EL (cell line): ENCODE results near the gene ITGB1.

Source experiments
- DNase-seq: peaks from one replicate; pipeline ENCODE4 v3.0.0-alpha.2; 2016

The ITGB1 gene

DNA sequence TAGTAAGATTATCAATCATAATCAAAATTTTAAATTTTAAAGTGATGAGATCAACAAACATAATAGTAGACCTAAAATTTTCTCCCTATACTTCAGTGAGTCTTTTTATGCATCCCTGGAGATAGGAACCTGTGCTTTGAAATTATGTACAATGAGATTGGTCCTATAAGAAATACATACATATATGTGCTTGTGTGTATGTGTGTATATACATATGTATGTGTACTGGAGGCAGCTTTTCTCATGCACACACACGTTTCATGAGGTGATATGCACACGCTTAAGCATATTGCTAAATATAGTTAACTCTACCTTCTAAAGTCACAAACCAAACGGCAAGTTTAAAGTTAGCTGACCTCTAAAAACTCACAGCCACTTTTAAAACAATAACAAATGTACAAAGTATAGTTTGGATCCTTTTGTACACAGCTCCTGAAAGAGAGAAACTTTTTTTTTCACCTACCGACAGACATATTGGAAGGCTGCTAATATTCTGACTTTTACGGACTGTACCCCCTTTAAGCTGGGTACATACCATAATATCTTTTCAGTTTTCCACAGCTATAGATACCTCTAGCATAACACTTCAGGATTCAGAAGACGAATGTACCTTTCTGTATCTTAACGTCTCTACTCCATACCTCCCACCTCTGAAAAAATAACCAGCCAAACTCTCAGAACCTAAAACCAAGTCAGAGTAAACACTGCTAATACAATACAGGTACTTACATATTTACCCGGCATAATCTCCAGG, 3.3 kb downstream of the ITGB1 start:
- no peak for DNase-seq

DNA sequence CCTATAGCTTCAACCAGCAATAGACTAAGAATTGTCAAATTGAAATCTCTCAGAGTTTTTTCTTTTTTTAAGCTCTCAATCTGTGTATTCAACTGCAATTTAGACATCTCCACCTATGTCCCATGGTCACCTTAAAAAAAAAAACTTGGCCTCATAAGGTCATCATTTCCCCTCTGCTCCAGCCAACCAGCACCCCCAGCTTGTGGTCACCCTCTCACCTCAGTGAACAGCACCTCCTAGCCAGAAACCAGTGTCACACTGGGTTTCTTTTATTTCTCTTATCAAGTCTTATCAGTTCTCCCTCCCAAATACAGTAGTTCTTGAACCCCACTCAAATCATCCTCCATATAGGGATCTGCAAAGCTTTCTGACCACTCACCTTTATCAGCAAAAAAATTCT, 4.0 kb downstream of the ITGB1 start:
- no peak for DNase-seq

GRCh38 chr10:32953277-32953927, 4.6 kb downstream of the ITGB1 start:
- no peak for DNase-seq

DNA sequence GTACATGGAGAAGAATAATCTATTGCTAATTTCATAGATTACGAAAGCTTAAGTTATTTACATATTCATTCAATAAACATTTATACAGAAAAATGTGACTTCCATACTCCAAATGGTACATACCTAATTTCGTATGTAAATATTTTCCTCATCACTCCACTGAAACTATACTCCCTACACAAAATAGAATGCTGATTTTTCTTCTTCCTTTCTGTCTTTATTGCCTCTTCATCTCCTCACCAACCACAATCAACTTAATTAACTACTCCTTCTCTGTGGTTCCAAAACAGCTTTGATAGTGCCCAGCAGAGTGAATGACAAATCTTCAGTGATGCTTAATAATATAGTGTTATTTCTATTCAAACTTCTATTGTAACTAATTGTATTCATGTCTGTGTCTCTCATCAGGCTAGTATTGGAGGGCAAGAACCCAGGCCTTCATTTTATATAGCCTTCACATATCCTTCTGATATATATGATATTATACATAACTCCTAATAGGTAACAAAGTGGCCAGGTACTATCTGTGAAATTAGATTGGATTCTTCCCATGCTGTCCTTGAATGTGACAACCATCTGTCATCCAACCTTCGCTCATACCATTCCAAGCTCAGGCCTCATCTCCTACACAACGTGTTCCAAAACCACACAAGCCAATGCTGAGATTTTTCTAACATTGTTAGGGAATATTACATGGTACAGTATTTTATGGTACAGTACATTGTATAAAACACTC, 5.3 kb downstream of the ITGB1 start:
- no peak for DNase-seq

DNA sequence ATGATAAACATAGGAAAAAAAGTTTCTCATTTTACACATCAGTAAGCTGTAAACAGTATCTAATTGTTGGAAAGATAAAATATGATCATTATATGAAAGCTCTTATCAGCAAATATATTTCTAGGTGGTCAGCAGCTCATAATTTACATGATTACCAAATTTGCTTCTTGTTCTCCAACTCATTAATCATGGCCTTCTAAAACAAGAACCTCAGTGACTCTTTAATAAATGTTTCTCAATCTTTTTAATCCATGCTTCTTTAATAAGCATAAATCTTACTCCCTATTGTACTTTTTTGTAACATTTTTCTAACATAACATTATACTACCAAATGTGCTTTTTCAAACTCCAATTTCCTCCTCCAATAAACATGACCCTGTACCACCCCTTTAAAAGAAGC, 5.9 kb downstream of the ITGB1 start:
- no peak for DNase-seq

DNA sequence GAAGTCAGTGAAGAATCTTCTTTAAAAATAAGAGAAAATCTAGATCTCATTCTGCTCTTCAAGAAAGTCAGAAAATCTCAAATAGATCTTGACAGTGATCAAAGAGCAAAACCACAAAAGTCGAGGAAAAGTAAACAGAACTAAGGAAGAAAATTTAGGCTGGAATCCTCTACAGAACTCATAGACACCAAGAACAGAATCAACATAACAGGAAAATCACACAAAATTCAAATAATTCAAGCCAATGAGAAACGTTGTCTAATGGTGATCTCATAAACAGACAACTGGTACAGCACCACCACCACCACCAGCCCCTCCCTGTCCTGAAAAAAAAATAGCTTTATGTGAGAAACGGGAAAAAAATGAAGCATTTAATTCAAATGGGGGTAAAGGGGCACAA, 6.9 kb downstream of the ITGB1 start:
- peak; percentile 29 for DNase-seq

- no peak for DNase-seq
These were observed 7.4 kb downstream of the ITGB1 start for GRCh38 chr10:32950591-32951108.

DNA sequence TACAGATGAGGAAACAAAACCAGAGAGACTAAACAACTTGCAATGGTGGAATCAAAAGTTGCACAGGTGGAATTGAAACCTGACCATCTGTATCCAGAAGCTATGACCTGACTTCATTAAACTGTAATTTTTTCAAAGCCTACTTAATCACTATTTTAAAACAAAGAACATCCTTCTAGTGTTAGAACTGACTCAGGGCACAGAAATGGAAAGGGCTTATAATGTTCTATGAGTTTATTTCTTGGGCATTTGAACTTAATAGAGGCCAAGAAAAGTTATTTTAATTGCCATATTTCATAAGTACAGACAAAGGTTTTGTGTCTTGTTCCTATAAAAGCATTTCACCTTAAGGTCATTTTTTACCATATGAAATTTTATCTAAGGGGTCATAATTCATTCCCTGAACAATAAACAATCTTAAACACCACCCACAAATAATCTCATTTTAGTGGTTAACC, 8.8 kb downstream of the ITGB1 start:
- peak; percentile 28 for DNase-seq

GRCh38 chr10:32948451-32948850, 9.6 kb downstream of the ITGB1 start:
- DNase-seq = no peak

DNA sequence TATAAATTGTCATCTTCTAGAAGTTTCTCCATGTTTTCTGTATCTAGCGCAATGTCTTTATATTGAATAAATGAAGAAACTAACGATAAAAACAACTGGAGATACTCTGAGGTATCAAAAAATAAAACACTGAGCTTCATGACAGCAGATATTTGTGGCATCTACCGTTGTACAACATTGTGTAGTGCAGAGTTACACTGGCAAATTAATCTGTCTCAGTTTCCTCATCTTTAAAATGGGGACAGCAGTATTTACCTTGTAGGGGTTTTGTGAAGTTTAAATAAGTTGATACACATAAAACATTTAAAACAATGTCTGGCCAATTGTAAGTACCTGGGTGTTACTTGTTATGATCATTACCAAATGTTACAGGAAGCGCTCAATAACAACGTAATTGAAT, 10.4 kb downstream of the ITGB1 start:
- no peak for DNase-seq

- DNase-seq = no peak
These were observed 11.9 kb downstream of the ITGB1 start for GRCh38 chr10:32946108-32946507.

DNA sequence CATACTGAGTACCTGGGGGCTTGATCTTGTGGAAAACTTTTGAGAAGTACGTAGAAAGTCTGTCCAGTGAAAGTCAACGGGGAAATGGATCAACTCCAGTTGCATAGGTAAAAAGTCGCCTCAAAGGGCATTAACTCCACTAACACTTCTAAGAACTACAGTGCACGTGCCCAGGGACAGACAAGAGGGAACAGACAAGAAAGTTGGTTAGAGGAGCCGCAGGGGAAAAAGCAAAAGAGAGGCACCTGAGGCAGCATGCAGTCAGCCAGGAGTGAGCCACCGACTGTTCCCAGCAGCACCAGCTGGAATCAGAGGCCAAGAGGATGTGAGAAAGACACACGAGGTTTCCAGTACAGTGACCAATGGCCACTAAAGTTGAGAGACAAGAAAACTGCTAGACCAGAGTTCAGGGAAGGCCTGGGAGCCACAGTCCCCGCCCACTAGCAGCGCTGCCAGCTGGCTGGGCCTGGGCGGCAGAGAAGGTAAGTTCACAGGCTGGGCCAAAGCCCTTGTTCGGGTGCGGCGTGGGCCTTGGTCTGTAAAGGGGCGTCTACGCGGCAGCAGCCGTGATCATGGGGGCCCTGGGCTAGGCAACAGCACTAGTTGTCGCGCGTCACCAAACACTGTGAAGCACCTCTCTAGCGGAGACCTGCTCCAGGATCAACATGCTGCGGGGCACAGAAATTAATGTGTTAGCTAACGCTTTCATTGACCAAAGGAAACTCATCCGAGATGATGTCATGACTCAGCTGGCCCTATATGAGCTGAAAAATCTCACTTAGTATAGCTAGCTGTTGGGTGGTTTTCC, 14.0 kb downstream of the ITGB1 start:
- DNase-seq = no peak

DNA sequence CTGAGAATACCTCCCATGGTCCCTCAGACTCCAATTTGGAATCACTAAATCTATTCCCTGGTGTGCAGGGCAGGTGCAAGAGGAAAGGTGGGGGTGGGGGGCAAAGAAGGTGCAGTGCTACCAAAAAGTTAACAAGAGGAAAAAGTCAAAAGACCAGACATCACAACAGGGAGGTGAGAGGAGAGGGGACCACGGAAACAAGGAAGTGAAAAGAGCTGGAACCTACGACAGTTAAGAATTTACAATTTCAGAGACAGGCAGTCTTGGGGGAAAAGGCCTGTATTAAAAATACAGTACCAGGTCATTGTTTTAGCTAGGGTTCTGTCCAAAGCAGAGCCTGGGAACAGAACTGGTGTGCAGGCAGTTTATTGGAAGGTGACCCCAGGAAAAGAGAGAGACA, 14.6 kb downstream of the ITGB1 start:
- DNase-seq = no peak

DNA sequence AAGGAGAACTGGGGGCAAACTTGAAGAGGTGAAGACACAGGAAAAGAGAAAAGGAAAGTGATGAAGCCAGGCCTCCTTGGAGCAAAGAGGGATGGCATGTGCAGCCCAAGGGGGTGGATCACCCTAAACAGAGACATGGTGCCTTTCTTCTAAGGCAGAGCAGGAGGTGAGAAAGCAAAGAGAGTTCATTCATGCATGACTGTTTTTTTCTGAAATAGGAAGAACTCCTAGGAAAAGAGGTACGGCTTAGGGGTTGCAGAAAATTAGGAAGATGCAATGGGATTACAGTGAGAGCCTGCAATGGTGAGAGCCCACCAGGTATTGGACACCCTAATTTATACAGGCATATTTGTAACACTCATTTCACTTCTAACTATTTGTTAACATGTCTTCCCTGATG, 15.9 kb downstream of the ITGB1 start:
- DNase-seq = no peak

DNA sequence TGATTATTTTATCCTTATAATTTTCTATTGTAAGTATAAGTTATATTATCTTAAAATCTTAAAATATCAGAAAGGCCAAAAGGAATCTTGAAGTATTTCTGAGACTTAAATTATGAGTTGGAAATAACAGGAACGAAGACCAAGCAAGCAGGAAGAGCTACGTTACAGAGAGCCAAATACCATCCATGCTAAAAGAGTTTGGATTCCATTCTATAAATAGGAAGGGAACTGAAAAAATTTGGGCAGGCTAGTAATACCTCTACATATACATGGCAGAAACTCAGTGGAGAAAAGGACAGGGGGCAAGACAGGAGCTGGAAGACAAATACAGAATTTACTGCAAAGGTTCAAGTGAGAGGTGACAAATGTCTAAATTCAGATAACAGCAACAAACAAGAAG, 16.7 kb downstream of the ITGB1 start:
- no peak for DNase-seq

DNA sequence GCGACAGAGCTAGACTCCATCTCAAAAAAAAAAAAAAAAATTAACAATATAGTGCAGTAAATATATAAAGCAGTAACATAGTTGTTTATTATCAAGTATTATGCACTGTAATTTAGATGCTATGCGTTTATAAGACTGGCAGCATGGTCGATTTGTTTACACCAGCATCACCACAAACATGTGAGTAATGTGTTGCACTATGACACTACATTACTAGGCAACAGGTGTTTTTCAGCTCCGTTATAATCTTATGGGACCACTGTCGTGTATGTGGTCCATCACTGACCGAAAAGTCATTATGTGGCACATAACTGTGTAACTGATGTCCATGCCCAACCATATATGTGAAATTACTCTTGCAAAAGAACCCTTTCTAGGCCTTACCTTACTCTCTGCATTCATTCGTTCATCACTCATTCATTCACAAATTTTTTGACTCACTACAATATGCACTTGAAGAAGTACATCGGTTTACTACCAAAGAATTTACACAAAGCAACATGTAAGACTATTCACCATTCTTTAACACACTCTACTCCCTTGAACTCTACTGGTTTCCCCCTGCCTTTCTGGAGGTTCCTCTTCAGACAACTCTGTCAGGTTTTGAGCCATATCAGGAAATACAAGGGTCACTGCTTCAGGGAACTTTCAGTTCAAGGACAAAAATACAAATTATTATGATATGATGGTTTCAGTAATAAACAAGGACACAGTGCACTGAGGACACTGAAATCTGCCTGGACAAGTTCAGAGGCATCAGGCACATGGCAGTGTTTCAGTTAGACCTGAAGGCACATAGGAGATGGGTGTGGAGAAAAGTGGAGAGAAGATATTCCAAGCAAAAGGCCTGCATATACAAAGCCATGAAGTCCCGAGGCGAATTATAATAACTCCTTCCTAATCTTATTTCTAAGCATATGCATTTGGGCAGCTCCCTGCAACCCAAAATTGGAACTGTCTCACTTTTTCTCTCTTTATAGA, 17.4 kb downstream of the ITGB1 start:
- DNase-seq = no peak

DNA sequence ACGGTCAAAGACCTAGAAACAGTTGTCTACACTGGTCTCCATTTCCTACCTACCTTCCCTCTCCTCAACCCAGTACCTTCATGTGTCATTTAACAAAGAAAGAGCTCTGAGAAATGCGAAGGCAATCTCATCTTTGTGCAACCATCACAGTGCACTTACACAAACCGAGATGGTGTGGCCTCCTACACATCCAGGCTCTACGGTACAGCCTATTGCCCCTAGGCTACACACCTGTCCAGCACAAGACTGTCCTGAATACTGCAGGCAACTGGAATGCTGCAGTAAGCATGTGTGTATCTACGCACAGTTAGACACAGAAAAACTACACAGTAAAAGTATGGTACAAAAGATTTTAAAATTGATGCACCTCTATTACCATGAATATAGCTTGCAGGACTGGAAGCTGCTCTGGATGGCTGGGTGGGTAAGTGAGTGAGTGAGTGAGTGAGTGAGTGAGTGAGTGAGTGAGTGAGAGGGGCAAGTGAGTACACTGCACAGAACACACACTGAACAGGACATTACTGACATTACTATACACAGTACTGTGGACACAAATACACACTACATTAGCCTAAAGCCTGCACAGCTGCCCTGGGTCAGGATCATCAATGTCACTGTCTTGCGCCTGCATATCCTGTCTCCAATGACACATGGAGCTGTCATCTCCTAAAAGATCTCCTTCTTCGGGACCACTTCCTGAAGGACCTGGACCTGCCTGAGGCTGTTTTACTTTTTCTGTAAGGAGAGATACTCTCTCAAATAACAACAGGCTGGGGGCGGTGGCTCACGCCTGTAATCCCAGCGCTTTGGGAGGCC, 18.5 kb downstream of the ITGB1 start:
- peak; percentile 58 for DNase-seq

DNA sequence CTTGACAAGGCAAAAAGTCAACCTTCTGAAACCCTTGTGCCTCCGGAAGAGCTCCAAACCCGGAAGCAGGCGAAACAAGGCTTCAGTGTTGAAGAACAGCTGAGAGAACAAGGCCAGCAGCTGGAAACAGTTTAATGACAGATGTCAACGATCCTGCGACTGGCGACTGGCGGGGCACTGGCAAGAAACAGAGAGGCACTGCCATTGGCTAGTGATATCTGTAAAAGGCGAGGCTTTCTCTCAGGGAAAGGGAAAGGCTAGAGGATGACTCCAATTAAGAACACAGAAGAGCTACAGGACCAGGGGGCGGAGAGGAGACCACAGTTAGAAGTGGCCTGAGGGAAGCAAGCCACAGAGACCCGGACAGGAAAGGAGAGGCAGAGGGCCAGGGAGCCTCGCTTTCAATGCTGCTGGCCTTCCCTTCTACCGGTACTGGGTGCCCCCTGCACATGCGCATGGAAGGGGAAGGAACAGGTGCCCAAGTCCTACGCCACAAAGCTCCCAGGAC, 19.4 kb downstream of the ITGB1 start:
- DNase-seq = peak; percentile 36

- DNase-seq = peak; percentile 47
These were observed 20.1 kb downstream of the ITGB1 start for GRCh38 chr10:32937911-32938424.

DNA sequence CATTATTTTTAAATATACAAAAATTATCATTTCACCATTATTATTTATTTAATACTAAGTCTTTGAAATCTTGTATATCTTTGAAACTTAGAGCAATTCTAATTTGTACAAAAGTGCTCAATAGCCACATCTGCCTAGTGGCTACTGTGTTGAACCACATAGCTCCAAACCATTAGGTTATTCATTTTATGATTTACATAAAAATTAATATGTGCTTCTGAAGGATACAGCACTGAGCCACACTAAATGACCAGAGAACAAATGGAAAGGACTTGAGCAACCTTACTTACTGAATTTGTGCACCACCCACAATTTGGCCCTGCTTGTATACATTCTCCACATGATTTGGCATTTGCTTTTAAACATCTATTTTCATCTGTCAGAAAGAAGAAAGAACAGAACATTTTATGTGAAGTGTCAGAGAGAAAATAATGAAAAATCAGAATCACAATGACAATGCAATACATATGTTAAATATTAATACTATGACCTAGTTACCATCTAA, 25.8 kb downstream of the ITGB1 start:
- no peak for DNase-seq
